GM12891 (cell line): ENCODE results near the gene GAR1.

Experiments used
- POLR2A ChIP-seq: IDR thresholded peaks from 2 replicates; pipeline ENCODE4 v1.6.1; 2011; ENCODE audit warnings: low read depth, low read length, control low read depth
- POLR2AphosphoS5 ChIP-seq: IDR thresholded peaks from 2 replicates; pipeline ENCODE4 v1.6.1; 2011; ENCODE audit warnings: low read depth, low read length, control low read depth
- POU2F2 ChIP-seq: IDR thresholded peaks from 2 replicates; pipeline ENCODE4 v1.6.1; 2011; ENCODE audit warnings: low read depth, mild to moderate bottlenecking, control low read depth, low read length, moderate library complexity
- SPI1 ChIP-seq: IDR thresholded peaks from 2 replicates; pipeline ENCODE4 v1.6.1; 2011; ENCODE audit warnings: low read depth, low read length, control low read depth
- TAF1 ChIP-seq: IDR thresholded peaks from 2 replicates; pipeline ENCODE4 v1.6.1; 2011; ENCODE audit warnings: low read depth, low read length, control low read depth

DNA sequence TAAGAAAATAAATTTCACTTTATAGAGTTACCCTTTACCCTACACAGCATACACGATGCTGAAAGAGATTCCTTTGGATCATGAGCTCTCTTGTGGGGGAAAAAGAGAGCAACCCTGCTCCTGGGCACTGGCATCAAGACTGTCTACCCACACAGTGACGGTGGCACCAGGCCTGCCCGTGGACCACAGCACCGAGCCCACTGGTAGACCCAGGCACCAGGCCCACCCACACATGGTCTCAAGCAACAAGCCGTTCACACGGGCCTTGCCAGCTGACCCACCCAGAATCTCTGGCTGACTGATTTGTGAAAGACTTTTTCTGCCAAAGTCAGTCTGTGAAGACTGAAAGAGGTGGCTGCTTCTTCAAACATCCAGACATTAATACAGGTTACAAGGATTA, 20.5 kb upstream of the GAR1 start:
- no peak for TF ChIP-seq TAF1
- TF ChIP-seq POLR2AphosphoS5 = no peak
- TF ChIP-seq POLR2A = no peak
- no peak for TF ChIP-seq POU2F2
- no peak for TF ChIP-seq SPI1
